HepG2 (cell line): ENCODE measurements around the gene SATB2. TPM values are rescaled to one million over a fixed set of nuclear protein-coding genes. Genes with fewer than 3 reads are reported as not detected.

Source experiments
- BHLHE40 ChIP-seq: IDR thresholded peaks from 2 replicates; pipeline ENCODE4 v1.6.1; 2011; ENCODE audit warnings: low read length, improper control_type of control experiment
- ELF4 ChIP-seq: sonication (generic); formaldehyde crosslinking; IDR thresholded peaks from 2 replicates; pipeline ENCODE4 v1.5.0; 2020; ENCODE audit warnings: missing genetic modification reagents, mild to moderate bottlenecking, moderate library complexity, borderline replicate concordance
- GABPA ChIP-seq, 2 experiments: IDR thresholded peaks; 2 replicates each; pipeline ENCODE4 v1.6.1; 2011 to 2016; ENCODE audit warnings: low read depth in 2 of 2, low read length in 1 of 2, missing biosample characterization in 1 of 2, missing genetic modification characterization in 1 of 2
- HNRNPLL ChIP-seq: fragments of 200-400 bp; formaldehyde crosslinking; IDR thresholded peaks from 2 replicates; pipeline ENCODE4 v1.6.1; 2017; ENCODE audit warnings: mild to moderate bottlenecking, low read depth, low read length; ENCODE audit not compliant: poor library complexity, severe bottlenecking
- HNRNPUL1 ChIP-seq: fragments of 200-400 bp; formaldehyde crosslinking; IDR thresholded peaks from 2 replicates; pipeline ENCODE4 v1.6.1; 2017; ENCODE audit warnings: low read depth, mild to moderate bottlenecking, low read length, moderate library complexity
- NFE2 ChIP-seq: sonication (generic); formaldehyde crosslinking; IDR thresholded peaks from 2 replicates; pipeline ENCODE4 v1.4.0; 2020; ENCODE audit warnings: missing genetic modification reagents
- NFKBIZ ChIP-seq: IDR thresholded peaks from 2 replicates; pipeline ENCODE4 v1.6.1; 2018; ENCODE audit warnings: missing genetic modification reagents, missing compliant biosample characterization
- NR1H2 ChIP-seq: sonication (generic); formaldehyde crosslinking; IDR thresholded peaks from 2 replicates; pipeline ENCODE4 v1.8.1; 2022; ENCODE audit warnings: low read depth, missing genetic modification reagents, borderline replicate concordance
- SMAD3 ChIP-seq: sonication (generic); formaldehyde crosslinking; IDR thresholded peaks from 2 replicates; pipeline ENCODE4 v1.4.0; 2020; ENCODE audit warnings: missing genetic modification reagents
- SOX13 ChIP-seq, 3 experiments: fragments of 450-650 bp in 1 of 3; sonication (generic) in 1 of 3; formaldehyde crosslinking in 1 of 3; IDR thresholded peaks in 2 of 3; conservative IDR thresholded peaks in 1 of 3; 2 replicates each; pipeline versions ENCODE4 v1.5.0 to v1.6.1; 2016 to 2020; ENCODE audit warnings: antibody characterized with exemption in 1 of 3, mild to moderate bottlenecking in 1 of 3, missing compliant biosample characterization in 1 of 3, missing genetic modification reagents in 1 of 3, moderate library complexity in 1 of 3
- ZBTB20 ChIP-seq: sonication (generic); formaldehyde crosslinking; IDR thresholded peaks from 2 replicates; pipeline ENCODE4 v1.8.1; 2023; ENCODE audit warnings: missing genetic modification reagents, low read depth, mild to moderate bottlenecking, borderline replicate concordance
- ZEB1 ChIP-seq: IDR thresholded peaks from 2 replicates; pipeline ENCODE4 v1.6.1; 2012; ENCODE audit warnings: mild to moderate bottlenecking, low read depth, inconsistent platforms; ENCODE audit not compliant: insufficient replicate concordance
- ZNF24 ChIP-seq: fragments of 450-650 bp; IDR thresholded peaks from 2 replicates; pipeline ENCODE4 v1.6.1; 2017; ENCODE audit warnings: antibody characterized with exemption, mild to moderate bottlenecking
- ZNF274 ChIP-seq: sonication (generic); formaldehyde crosslinking; IDR thresholded peaks from 2 replicates; pipeline ENCODE4 v1.5.1; 2020; ENCODE audit warnings: mild to moderate bottlenecking, missing genetic modification reagents
- ZNF331 ChIP-seq: sonication (generic); formaldehyde crosslinking; IDR thresholded peaks from 2 replicates; pipeline ENCODE4 v1.4.0; 2020; ENCODE audit warnings: missing genetic modification reagents
- ZNF335 ChIP-seq: sonication (generic); formaldehyde crosslinking; IDR thresholded peaks from 2 replicates; pipeline ENCODE4 v1.4.0; 2020; ENCODE audit warnings: missing genetic modification reagents
- ZNF746 ChIP-seq: sonication (generic); formaldehyde crosslinking; IDR thresholded peaks from 2 replicates; pipeline ENCODE4 v1.8.0; 2022; ENCODE audit warnings: mild to moderate bottlenecking, missing genetic modification reagents
- ZNF800 ChIP-seq: sonication (generic); formaldehyde crosslinking; IDR thresholded peaks from 2 replicates; pipeline ENCODE4 v1.4.0; 2020; ENCODE audit warnings: missing genetic modification reagents
- ZNF83 ChIP-seq: sonication (generic); formaldehyde crosslinking; IDR thresholded peaks from 2 replicates; pipeline ENCODE4 v1.4.0; 2020; ENCODE audit warnings: missing genetic modification reagents, mild to moderate bottlenecking, borderline replicate concordance
- polyA plus RNA-seq, 8 experiments: library from polyadenylated mRNA; depleted of rRNA in 3 of 8; stranded (reverse) in 7 of 8; unstranded in 1 of 8; fragments of >200 nt; fragmentation: Illumina TruSeq in 4 of 8; extraction: Trizol in 4 of 8; gene quantifications; 2 replicates each; pipeline versions ENCODE4 v1.2.1 to v1.2.3, GENCODE V29; 2011 to 2016; ENCODE audit warnings: low read depth in 4 of 8, missing spikeins in 1 of 8, mixed read lengths in 1 of 8; ENCODE audit not compliant: insufficient read depth in 1 of 8
- total RNA-seq, 5 experiments: library from RNA; depleted of rRNA; stranded (reverse); fragments of >200 nt; fragmentation: Illumina TruSeq; extraction: Trizol; gene quantifications; 2 replicates each; pipeline ENCODE4 v1.2.3, GENCODE V29; 2016; ENCODE audit warnings: low read depth in 1 of 5
- TF ChIP-seq, protein P1 (sequence below): sonication (generic); formaldehyde crosslinking; IDR thresholded peaks from 2 replicates; pipeline ENCODE4 v1.5.0; 2020; ENCODE audit warnings: missing genetic modification reagents
- TF ChIP-seq, protein P2 (sequence below): sonication (generic); formaldehyde crosslinking; IDR thresholded peaks from 2 replicates; pipeline ENCODE4 v1.4.0; 2020; ENCODE audit warnings: missing genetic modification reagents, mild to moderate bottlenecking, borderline replicate concordance
- TF ChIP-seq, protein P3 (sequence below): sonication (generic); formaldehyde crosslinking; IDR thresholded peaks from 2 replicates; pipeline ENCODE4 v1.5.0; 2020; ENCODE audit warnings: missing genetic modification reagents
- TF ChIP-seq, protein P4 (sequence below): sonication (generic); formaldehyde crosslinking; IDR thresholded peaks from 2 replicates; pipeline ENCODE4 v1.5.0; 2020; ENCODE audit warnings: missing genetic modification reagents

The SATB2 gene
- total and polyA plus RNA-seq, 2 of the 13 experiments (the other 11 are each of a cell fraction or from before 2014, with no cell fraction given), result 2.5 to 5.5 TPM

DNA sequence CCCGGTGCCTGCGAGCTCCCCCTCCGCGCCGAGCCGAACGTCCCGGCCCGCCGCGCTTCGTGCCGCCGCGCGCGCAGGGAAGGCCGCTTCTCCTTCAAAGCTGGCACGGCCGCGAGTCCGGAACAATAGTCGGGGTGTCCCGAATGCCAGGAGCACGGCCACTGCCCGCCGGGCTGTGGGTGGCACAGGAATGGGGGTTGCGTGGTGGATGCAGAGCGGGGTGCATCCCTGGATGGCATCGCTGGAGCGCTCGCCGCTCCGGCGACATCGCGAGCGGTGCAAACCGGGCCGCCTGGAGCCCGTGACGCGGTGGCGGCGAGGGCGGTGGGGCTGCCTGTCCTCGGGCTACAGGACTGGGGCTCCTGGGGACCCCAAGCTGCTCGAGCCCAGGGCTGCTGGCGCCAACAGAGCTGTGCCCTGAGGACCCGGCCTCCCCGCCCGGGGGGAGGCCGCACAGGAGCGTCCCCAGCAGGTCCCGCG, 1.1 kb upstream of the SATB2 start (continued):
- no peak for TF ChIP-seq ZNF83 (CRISPR knock-in tag)
- 0 out of 2 replicates have a peak, but pooled peaks have one; percentile 17 for TF ChIP-seq NFE2
- TF ChIP-seq, protein P1, sequence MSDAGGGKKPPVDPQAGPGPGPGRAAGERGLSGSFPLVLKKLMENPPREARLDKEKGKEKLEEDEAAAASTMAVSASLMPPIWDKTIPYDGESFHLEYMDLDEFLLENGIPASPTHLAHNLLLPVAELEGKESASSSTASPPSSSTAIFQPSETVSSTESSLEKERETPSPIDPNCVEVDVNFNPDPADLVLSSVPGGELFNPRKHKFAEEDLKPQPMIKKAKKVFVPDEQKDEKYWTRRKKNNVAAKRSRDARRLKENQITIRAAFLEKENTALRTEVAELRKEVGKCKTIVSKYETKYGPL (CRISPR knock-in tag), result no peak
- no peak for TF ChIP-seq SOX13 (IDR thresholded peaks at IDR 0.05)
- TF ChIP-seq SOX13 (CRISPR knock-in tag; conservative IDR thresholded peaks at IDR 0.05 in 1 of 2, IDR thresholded peaks at IDR 0.05 in 1 of 2), result no peak
- TF ChIP-seq HNRNPLL, result no peak
- TF ChIP-seq, protein P2, sequence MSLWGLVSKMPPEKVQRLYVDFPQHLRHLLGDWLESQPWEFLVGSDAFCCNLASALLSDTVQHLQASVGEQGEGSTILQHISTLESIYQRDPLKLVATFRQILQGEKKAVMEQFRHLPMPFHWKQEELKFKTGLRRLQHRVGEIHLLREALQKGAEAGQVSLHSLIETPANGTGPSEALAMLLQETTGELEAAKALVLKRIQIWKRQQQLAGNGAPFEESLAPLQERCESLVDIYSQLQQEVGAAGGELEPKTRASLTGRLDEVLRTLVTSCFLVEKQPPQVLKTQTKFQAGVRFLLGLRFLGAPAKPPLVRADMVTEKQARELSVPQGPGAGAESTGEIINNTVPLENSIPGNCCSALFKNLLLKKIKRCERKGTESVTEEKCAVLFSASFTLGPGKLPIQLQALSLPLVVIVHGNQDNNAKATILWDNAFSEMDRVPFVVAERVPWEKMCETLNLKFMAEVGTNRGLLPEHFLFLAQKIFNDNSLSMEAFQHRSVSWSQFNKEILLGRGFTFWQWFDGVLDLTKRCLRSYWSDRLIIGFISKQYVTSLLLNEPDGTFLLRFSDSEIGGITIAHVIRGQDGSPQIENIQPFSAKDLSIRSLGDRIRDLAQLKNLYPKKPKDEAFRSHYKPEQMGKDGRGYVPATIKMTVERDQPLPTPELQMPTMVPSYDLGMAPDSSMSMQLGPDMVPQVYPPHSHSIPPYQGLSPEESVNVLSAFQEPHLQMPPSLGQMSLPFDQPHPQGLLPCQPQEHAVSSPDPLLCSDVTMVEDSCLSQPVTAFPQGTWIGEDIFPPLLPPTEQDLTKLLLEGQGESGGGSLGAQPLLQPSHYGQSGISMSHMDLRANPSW (CRISPR knock-in tag), result no peak
- TF ChIP-seq ELF4 (CRISPR knock-in tag), result no peak
- TF ChIP-seq HNRNPUL1, result no peak
- no peak for TF ChIP-seq ZNF331 (CRISPR knock-in tag)
- TF ChIP-seq, protein P3, sequence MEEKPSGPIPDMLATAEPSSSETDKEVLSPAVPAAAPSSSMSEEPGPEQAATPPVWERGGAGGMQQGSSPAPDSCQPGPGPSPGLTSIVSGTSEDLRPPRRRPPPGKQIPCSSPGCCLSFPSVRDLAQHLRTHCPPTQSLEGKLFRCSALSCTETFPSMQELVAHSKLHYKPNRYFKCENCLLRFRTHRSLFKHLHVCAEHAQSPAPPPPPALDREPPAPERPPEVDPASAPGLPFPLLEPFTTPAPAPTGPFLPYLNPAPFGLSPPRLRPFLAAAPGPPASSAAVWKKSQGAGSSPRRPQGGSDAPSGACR (CRISPR knock-in tag), result 0 out of 2 replicates have a peak, but pooled peaks have one; percentile 8
- TF ChIP-seq ZNF335 (CRISPR knock-in tag), result no peak
- TF ChIP-seq ZNF24, result no peak
- no peak; the same call in 1 of the 2 replicates for TF ChIP-seq ZNF274
- no peak for TF ChIP-seq NR1H2 (CRISPR knock-in tag)
- TF ChIP-seq ZEB1, result no peak
- peak; percentile 98 for TF ChIP-seq ZNF800 (CRISPR knock-in tag)
- peak; percentile 8; the same call in 1 of the 2 replicates for TF ChIP-seq ZNF746 (CRISPR knock-in tag)
- TF ChIP-seq ZBTB20 (CRISPR knock-in tag), result no peak
- TF ChIP-seq GABPA (IDR thresholded peaks at IDR 0.05; ENCODE audit: low read depth, low read length), result no peak
- no peak for TF ChIP-seq GABPA (CRISPR knock-in tag; IDR thresholded peaks at IDR 0.05; ENCODE audit: low read depth)
- no peak for TF ChIP-seq SMAD3 (CRISPR knock-in tag)
- 0 out of 2 replicates have a peak, but pooled peaks have one; percentile 2 for TF ChIP-seq BHLHE40
- TF ChIP-seq, protein P4, sequence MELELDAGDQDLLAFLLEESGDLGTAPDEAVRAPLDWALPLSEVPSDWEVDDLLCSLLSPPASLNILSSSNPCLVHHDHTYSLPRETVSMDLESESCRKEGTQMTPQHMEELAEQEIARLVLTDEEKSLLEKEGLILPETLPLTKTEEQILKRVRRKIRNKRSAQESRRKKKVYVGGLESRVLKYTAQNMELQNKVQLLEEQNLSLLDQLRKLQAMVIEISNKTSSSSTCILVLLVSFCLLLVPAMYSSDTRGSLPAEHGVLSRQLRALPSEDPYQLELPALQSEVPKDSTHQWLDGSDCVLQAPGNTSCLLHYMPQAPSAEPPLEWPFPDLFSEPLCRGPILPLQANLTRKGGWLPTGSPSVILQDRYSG, result no peak
- TF ChIP-seq NFKBIZ (CRISPR knock-in tag), result no peak
